22Rv1 (cell line): ENCODE measurements around the gene CRYGA.

ENCODE experiments used
- ZFX ChIP-seq: fragments of 450-650 bp; IDR thresholded peaks from 2 replicates; pipeline ENCODE4 v1.6.1; 2017; ENCODE audit warnings: antibody characterized with exemption, borderline replicate concordance
- TF ChIP-seq, protein P1 (sequence below): fragments of 450-650 bp; IDR thresholded peaks from 2 replicates; pipeline ENCODE4 v1.5.1; 2017; ENCODE audit warnings: mild to moderate bottlenecking

DNA sequence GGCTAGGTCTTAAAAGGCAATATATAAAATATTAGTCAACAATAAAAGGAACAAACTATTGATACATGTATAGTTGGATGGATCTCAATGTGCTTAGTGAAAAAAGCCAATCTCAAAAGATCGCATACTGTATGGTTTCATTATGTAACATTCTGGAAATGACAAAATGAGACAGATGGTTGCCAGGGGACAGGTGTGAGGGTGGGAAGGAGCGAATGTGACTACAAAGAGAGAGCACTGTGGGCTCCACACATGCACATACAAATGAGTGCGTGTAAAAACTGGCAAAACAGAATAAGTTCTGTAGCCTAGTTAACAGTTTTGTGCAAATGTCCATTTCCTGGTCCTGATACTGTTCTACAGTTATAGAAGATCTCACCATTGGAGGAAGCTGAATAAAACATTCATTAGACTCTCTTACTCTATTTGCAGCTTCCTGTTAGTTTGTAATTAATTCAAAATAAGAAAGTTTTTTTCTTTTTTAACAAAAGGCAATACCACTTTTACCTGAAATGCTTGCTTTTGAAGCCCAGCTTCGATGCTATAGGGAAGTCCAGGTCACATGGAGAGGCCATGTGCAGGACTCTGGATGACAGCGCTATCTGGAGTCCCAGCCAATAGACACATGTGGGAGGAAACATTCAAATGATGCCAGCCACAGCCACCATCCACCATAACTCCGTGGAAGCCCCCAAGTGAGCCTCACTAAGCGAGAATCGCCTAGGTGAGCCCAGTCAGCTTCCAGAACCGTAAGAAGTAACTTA is 47.5 kb upstream of the CRYGA start:
- TF ChIP-seq, protein P1, sequence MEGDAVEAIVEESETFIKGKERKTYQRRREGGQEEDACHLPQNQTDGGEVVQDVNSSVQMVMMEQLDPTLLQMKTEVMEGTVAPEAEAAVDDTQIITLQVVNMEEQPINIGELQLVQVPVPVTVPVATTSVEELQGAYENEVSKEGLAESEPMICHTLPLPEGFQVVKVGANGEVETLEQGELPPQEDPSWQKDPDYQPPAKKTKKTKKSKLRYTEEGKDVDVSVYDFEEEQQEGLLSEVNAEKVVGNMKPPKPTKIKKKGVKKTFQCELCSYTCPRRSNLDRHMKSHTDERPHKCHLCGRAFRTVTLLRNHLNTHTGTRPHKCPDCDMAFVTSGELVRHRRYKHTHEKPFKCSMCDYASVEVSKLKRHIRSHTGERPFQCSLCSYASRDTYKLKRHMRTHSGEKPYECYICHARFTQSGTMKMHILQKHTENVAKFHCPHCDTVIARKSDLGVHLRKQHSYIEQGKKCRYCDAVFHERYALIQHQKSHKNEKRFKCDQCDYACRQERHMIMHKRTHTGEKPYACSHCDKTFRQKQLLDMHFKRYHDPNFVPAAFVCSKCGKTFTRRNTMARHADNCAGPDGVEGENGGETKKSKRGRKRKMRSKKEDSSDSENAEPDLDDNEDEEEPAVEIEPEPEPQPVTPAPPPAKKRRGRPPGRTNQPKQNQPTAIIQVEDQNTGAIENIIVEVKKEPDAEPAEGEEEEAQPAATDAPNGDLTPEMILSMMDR = no peak
- TF ChIP-seq ZFX = no peak
